K562 treated with DMSO at 1 percent for 12 hours (cell line): ENCODE data around the gene SPON1. TPM values are rescaled to one million over a fixed set of nuclear protein-coding genes. Genes with fewer than 3 reads are reported as not detected.

Experiments used
- total RNA-seq: library from RNA; unstranded; fragments of 300-600 nt; gene quantifications from 2 replicates; pipeline ENCODE4 v1.2.3, GENCODE V29; 2022; ENCODE audit not compliant: insufficient read depth

The SPON1 gene
- total RNA-seq = not detected in 2 replicates

DNA sequence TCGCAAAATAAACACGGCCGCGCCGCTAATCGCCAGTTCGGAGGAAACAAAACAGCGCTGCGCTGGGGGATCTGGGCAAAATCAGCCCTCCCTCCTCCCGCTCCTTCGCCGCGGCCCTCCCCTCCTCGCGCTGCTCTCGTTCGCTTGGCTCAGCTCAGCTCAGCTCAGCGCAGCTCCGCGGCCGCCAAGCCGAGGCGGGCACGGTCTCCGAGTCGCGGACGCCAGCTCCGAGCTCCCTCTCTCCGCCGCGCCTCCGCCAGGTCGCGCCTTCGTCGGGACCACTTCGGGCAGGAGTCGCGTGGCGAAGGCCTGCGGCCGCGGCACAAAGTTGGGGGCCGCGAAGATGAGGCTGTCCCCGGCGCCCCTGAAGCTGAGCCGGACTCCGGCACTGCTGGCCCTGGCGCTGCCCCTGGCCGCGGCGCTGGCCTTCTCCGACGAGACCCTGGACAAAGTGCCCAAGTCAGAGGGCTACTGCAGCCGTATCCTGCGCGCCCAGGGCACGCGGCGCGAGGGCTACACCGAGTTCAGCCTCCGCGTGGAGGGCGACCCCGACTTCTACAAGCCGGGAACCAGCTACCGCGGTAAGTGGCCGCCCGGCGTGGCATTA, at the start of gene SPON1:
Gene SPON1, plus strand, starts transcription at position 162 of the 607 bp plus-strand sequence. Its CDS starts 182 bp downstream, at position 344.

